ENCODE data around the gene ZNF830. TPM values are rescaled to one million over a fixed set of nuclear protein-coding genes. Genes with fewer than 3 reads are reported as not detected.

The ZNF830 gene
- polyA plus RNA-seq, 1 donor, result 18.4 TPM

- no peaks in the 10 kb centered on the region for H3K4me1 ChIP-seq (ENCODE audit: control insufficient read depth, insufficient read depth, low read length)
- WGBS (ENCODE audit: insufficient coverage, low lambda C conversion rate), result no CpG with 5 or more reads among the region's 15 CpGs
- no peak overlapping the region for H3K4me3 ChIP-seq (ENCODE audit: low read length)
- H3K27ac ChIP-seq (ENCODE audit: low read length), result no peak overlapping the region
- H3K36me3 ChIP-seq (ENCODE audit: control insufficient read depth, insufficient read depth, low read length), result peaks cover 75% of the 10 kb centered on the region
- no peak for DNase-seq
- H3K27me3 ChIP-seq (ENCODE audit: control insufficient read depth, insufficient read depth, low read length), result no peaks in the 10 kb centered on the region
- H3K9me3 ChIP-seq (ENCODE audit: control insufficient read depth, low read depth, low read length), result no peaks in the 10 kb centered on the region
Observed at GRCh38 chr17:35002876-35003551, 41.7 kb downstream of the ZNF830 start.

GRCh38 chr17:35003778-35004177 is 42.4 kb downstream of the ZNF830 start:
- no peaks in the 10 kb centered on the region for H3K27me3 ChIP-seq (ENCODE audit: control insufficient read depth, insufficient read depth, low read length)
- H3K4me1 ChIP-seq (ENCODE audit: control insufficient read depth, insufficient read depth, low read length), result no peaks in the 10 kb centered on the region
- WGBS (ENCODE audit: insufficient coverage, low lambda C conversion rate), result no CpG with 5 or more reads among the region's 4 CpGs
- no peak overlapping the region for H3K4me3 ChIP-seq (ENCODE audit: low read length)
- peaks cover 73% of the 10 kb centered on the region for H3K36me3 ChIP-seq (ENCODE audit: control insufficient read depth, insufficient read depth, low read length)
- DNase-seq, result no peak
- H3K9me3 ChIP-seq (ENCODE audit: control insufficient read depth, low read depth, low read length), result no peaks in the 10 kb centered on the region
- no peak overlapping the region for H3K27ac ChIP-seq (ENCODE audit: low read length)

GRCh38 chr17:35006345-35006744 is 45.0 kb downstream of the ZNF830 start:
- Histone ChIP-seq H3K27ac (ENCODE audit: low read length) (no peak overlapping the region), H3K36me3 (ENCODE audit: control insufficient read depth, insufficient read depth, low read length) (peaks cover 71% of the 10 kb centered on the region)
- WGBS (ENCODE audit: insufficient coverage, low lambda C conversion rate), result no CpG with 5 or more reads among the region's 4 CpGs

GRCh38 chr17:35006961-35007360 is 45.6 kb downstream of the ZNF830 start:
- Histone ChIP-seq H3K36me3 (ENCODE audit: control insufficient read depth, insufficient read depth, low read length) (peaks cover 69% of the 10 kb centered on the region), H3K27me3 (ENCODE audit: control insufficient read depth, insufficient read depth, low read length) (no peaks in the 10 kb centered on the region), H3K4me1 (ENCODE audit: control insufficient read depth, insufficient read depth, low read length) (no peaks in the 10 kb centered on the region), H3K27ac (ENCODE audit: low read length) (no peak overlapping the region), H3K9me3 (ENCODE audit: control insufficient read depth, low read depth, low read length) (no peaks in the 10 kb centered on the region), H3K4me3 (ENCODE audit: low read length) (no peak overlapping the region)
- no peak for DNase-seq
- WGBS (ENCODE audit: insufficient coverage, low lambda C conversion rate), result no CpG with 5 or more reads among the region's 1 CpG

More at GRCh38 chr17:35006345-35006744, 45.0 kb downstream of the ZNF830 start:
- Histone ChIP-seq H3K27me3 (ENCODE audit: control insufficient read depth, insufficient read depth, low read length) (no peaks in the 10 kb centered on the region), H3K4me3 (ENCODE audit: low read length) (no peak overlapping the region), H3K9me3 (ENCODE audit: control insufficient read depth, low read depth, low read length) (no peaks in the 10 kb centered on the region), H3K4me1 (ENCODE audit: control insufficient read depth, insufficient read depth, low read length) (no peaks in the 10 kb centered on the region)
- no peak for DNase-seq

GRCh38 chr17:35010093-35010492 is 48.8 kb downstream of the ZNF830 start:
- H3K4me1 ChIP-seq (ENCODE audit: control insufficient read depth, insufficient read depth, low read length), result no peaks in the 10 kb centered on the region
- WGBS (ENCODE audit: insufficient coverage, low lambda C conversion rate), result no CpG with 5 or more reads among the region's 3 CpGs
- no peak overlapping the region for H3K27ac ChIP-seq (ENCODE audit: low read length)
- H3K9me3 ChIP-seq (ENCODE audit: control insufficient read depth, low read depth, low read length), result no peaks in the 10 kb centered on the region
- DNase-seq, result no peak
- H3K4me3 ChIP-seq (ENCODE audit: low read length), result no peak overlapping the region
- H3K36me3 ChIP-seq (ENCODE audit: control insufficient read depth, insufficient read depth, low read length), result peaks cover 61% of the 10 kb centered on the region
- no peaks in the 10 kb centered on the region for H3K27me3 ChIP-seq (ENCODE audit: control insufficient read depth, insufficient read depth, low read length)

GRCh38 chr17:35011671-35012216 is 50.4 kb downstream of the ZNF830 start:
- H3K27ac ChIP-seq (ENCODE audit: low read length), result no peak overlapping the region
- H3K27me3 ChIP-seq (ENCODE audit: control insufficient read depth, insufficient read depth, low read length), result no peaks in the 10 kb centered on the region
- no peak for DNase-seq
- H3K36me3 ChIP-seq (ENCODE audit: control insufficient read depth, insufficient read depth, low read length), result peaks cover 70% of the 10 kb centered on the region
- H3K4me3 ChIP-seq (ENCODE audit: low read length), result no peak overlapping the region
- no CpG with 5 or more reads among the region's 5 CpGs for WGBS (ENCODE audit: insufficient coverage, low lambda C conversion rate)
- H3K9me3 ChIP-seq (ENCODE audit: control insufficient read depth, low read depth, low read length), result no peaks in the 10 kb centered on the region
- no peaks in the 10 kb centered on the region for H3K4me1 ChIP-seq (ENCODE audit: control insufficient read depth, insufficient read depth, low read length)

Other genes with a start within 250 kb of the ZNF830 start
- gene CCT6B, start 80 bp upstream of the ZNF830 start, polyA plus RNA-seq, result 2.8 TPM
- gene LIG3, start 19.0 kb downstream of the ZNF830 start, polyA plus RNA-seq, result 24.8 TPM
- 31.1 TPM for gene RFFL, start 102.2 kb downstream of the ZNF830 start, polyA plus RNA-seq
- gene RAD51D, start 158.3 kb downstream of the ZNF830 start, polyA plus RNA-seq, result 14.4 TPM
- 0.07 TPM for gene FNDC8, start 160.1 kb downstream of the ZNF830 start, polyA plus RNA-seq
- 14.1 TPM for gene NLE1, start 180.8 kb downstream of the ZNF830 start, polyA plus RNA-seq
- gene UNC45B, start 186.3 kb downstream of the ZNF830 start, polyA plus RNA-seq, result 0.28 TPM
- gene SLC35G3, start 232.9 kb downstream of the ZNF830 start, polyA plus RNA-seq, result not detected

All from large intestine (tissue), 3 donors.